ENCODE data around the gene LDLR.

GRCh38 chr19:11181488-11181887 is 92.2 kb downstream of the LDLR start:
- TF ChIP-seq, protein P1, sequence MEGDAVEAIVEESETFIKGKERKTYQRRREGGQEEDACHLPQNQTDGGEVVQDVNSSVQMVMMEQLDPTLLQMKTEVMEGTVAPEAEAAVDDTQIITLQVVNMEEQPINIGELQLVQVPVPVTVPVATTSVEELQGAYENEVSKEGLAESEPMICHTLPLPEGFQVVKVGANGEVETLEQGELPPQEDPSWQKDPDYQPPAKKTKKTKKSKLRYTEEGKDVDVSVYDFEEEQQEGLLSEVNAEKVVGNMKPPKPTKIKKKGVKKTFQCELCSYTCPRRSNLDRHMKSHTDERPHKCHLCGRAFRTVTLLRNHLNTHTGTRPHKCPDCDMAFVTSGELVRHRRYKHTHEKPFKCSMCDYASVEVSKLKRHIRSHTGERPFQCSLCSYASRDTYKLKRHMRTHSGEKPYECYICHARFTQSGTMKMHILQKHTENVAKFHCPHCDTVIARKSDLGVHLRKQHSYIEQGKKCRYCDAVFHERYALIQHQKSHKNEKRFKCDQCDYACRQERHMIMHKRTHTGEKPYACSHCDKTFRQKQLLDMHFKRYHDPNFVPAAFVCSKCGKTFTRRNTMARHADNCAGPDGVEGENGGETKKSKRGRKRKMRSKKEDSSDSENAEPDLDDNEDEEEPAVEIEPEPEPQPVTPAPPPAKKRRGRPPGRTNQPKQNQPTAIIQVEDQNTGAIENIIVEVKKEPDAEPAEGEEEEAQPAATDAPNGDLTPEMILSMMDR (conservative IDR thresholded peaks at IDR 0.05; ENCODE audit: low read length): no peak
- TF ChIP-seq EZH2phosphoT487 (IDR thresholded peaks at IDR 0.05; ENCODE audit: borderline replicate concordance, low read depth, low read length): no peak

Measured in OCI-LY7 (cell line).